Measurements from ENCODE around the gene DNAJA4. TPM values are rescaled to one million over a fixed set of nuclear protein-coding genes. Genes with fewer than 3 reads are reported as not detected.

The DNAJA4 gene
- total RNA-seq, 4 donors from 2014 or later = 9.5 to 21.9 (median 13.8) TPM

DNA sequence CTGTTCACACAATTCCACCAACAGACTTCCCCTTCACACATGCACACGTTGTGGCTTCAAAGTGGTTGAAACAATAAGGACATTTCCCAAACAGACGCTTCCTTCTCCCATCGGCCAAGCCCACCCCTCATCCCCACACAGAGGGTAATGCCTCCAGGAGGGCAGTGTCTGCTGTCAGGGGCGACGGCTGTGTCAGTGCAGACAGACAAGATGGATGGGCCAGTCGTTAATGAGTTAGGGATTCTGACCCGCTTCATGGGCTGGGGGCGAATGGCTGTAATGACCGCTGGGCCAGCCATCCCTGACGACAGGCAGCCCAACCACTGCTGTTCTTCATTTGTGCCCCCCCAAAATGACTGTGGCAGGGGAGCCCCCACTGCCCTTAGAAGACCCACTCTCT, 55.2 kb downstream of the DNAJA4 start:
- H3K27ac ChIP-seq = no peak overlapping the region
- intact Hi-C loops (cut with DNase I) = loop anchor here (10.0 kb wide), 1 partner anchor 165 kb away; no protein-coding TSS in a partner anchor
- no peaks in the 10 kb centered on the region for H3K4me1 ChIP-seq
- no peaks in the 10 kb centered on the region for H3K36me3 ChIP-seq
- no peak overlapping the region for H3K4me3 ChIP-seq (replicated peaks in 1 of 3)
- DNase-seq = no peak
- 85 to 92% methylated on average over 6 to 10 of the region's 10 CpGs for WGBS, 2 donors
- TF ChIP-seq POLR2A (IDR thresholded peaks at IDR 0.05) = no peak
- TF ChIP-seq, protein P1, sequence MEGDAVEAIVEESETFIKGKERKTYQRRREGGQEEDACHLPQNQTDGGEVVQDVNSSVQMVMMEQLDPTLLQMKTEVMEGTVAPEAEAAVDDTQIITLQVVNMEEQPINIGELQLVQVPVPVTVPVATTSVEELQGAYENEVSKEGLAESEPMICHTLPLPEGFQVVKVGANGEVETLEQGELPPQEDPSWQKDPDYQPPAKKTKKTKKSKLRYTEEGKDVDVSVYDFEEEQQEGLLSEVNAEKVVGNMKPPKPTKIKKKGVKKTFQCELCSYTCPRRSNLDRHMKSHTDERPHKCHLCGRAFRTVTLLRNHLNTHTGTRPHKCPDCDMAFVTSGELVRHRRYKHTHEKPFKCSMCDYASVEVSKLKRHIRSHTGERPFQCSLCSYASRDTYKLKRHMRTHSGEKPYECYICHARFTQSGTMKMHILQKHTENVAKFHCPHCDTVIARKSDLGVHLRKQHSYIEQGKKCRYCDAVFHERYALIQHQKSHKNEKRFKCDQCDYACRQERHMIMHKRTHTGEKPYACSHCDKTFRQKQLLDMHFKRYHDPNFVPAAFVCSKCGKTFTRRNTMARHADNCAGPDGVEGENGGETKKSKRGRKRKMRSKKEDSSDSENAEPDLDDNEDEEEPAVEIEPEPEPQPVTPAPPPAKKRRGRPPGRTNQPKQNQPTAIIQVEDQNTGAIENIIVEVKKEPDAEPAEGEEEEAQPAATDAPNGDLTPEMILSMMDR (IDR thresholded peaks at IDR 0.05) = no peak
- H3K27me3 ChIP-seq = no peaks in the 10 kb centered on the region
- no peaks in the 10 kb centered on the region for H3K9me3 ChIP-seq

DNA sequence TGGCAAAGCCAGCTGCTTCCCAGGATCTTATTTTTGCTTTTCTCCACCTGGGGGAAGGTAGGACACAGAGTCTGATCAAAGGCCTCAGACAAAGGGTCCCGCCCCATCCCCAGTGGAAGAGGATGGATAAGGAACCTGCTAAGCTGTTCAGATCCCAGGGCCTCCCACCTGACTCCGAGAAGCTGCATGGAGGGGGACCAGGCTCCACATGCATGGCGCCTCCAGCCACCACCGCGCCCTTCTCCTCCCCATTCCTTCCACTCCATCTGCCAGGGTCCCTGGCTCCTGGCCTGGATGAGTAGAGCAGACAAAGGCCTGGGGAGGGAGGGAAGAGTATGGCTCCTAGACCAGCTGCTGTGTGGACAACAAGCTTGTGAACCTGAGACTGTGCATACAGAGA, 55.8 kb downstream of the DNAJA4 start:
- DNase-seq = no peak
- Histone ChIP-seq H3K27ac (no peak overlapping the region), H3K4me1 (peaks cover 0 to 4% of the 10 kb centered on the region in 2 donors), H3K9me3 (no peaks in the 10 kb centered on the region), H3K27me3 (no peaks in the 10 kb centered on the region), H3K36me3 (no peaks in the 10 kb centered on the region), H3K4me3 (replicated peaks in 1 of 3) (no peak overlapping the region)
- intact Hi-C loops (cut with DNase I) = no loop called here
- no peak for TF ChIP-seq POLR2A (IDR thresholded peaks at IDR 0.05)
- TF ChIP-seq, protein P1 (IDR thresholded peaks at IDR 0.05) = no peak
- WGBS, 2 donors = 86 to 94% methylated on average over 5 of the region's 5 CpGs

DNA sequence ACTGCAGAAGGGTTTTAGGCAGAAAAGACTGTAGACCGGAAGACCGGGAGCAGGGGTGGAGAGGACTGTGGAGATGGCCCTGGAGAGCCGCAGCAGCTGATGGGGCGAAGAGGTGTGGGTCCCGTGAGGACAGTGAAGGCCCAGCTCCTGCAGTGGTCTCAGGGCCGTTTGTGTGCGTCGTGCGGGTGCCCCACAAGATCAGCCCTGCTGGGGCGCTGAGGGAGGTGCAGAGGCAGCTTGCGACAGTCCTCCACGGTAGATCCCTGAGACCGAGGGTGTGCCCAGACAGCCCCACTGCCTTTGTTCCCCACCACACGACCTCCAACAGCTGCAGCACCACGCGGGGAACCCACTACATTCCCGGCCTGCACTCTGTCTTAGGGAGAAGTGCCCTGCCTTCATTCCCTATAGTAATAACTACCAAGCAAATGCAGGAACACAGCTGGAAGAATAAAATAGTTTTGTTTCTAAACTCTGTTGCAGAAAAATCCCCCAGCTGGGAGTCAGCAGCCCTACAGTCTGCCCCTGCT, 56.7 kb downstream of the DNAJA4 start:
- H3K27ac ChIP-seq = no peak overlapping the region
- intact Hi-C loops (cut with DNase I) = no loop called here
- no peaks in the 10 kb centered on the region for H3K9me3 ChIP-seq
- peaks cover 0 to 7% of the 10 kb centered on the region in 2 donors for H3K4me1 ChIP-seq
- H3K36me3 ChIP-seq = no peaks in the 10 kb centered on the region
- TF ChIP-seq, protein P1 (IDR thresholded peaks at IDR 0.05) = no peak
- no peak for TF ChIP-seq POLR2A (IDR thresholded peaks at IDR 0.05)
- DNase-seq = no peak
- H3K4me3 ChIP-seq (replicated peaks in 1 of 3) = no peak overlapping the region
- H3K27me3 ChIP-seq = no peaks in the 10 kb centered on the region
- WGBS, 2 donors = 80 to 82% methylated on average over 17 of the region's 17 CpGs

DNA sequence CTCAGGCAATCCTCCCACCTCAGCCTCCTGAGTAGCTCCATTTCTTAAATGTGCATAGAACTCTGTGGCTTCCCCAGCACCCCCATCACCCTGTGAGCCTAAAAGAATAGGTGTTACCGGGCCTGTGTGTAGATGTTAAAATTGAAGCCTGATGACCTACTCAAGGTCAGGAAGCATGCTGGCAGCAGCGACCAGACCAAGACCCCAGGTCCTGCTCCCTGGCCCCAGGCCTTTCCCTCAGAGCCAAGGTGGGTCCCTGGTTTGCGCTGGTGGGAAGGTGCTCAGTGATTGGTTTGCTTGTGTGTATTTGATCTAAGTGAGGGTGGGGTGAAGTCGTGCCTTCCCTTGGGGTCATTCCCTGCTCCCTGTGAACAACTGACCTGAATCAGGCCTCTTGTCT, 57.4 kb downstream of the DNAJA4 start:
- Histone ChIP-seq H3K9me3 (no peaks in the 10 kb centered on the region), H3K36me3 (no peaks in the 10 kb centered on the region), H3K4me1 (peaks cover 0 to 7% of the 10 kb centered on the region in 2 donors), H3K27ac (no peak overlapping the region), H3K4me3 (replicated peaks in 1 of 3) (no peak overlapping the region), H3K27me3 (no peaks in the 10 kb centered on the region)
- TF ChIP-seq POLR2A (IDR thresholded peaks at IDR 0.05) = no peak
- TF ChIP-seq, protein P1 (IDR thresholded peaks at IDR 0.05) = no peak
- DNase-seq = no peak
- 77 to 89% methylated on average over 4 of the region's 4 CpGs for WGBS, 2 donors
- intact Hi-C loops (cut with DNase I) = no loop called here

DNA sequence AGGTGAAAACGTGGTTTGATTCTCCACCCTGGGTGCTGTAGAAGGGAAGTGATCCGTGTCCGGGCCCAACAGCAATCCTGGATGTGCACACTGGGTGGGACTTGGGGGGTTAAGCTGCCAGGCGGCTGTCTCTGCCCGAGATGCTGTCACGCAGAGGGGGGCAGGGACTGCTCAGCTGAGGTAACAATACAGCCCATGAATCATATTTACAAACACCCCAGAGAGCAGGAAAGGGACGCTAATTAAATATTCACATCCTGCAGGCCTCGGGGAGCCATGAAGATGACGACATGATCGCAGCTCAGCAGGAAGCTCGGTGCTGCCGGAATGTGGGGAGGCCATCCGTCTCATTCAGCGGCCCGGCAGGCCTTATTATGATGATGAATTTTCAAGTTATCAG, 57.9 kb downstream of the DNAJA4 start:
- Histone ChIP-seq H3K36me3 (no peaks in the 10 kb centered on the region), H3K27me3 (no peaks in the 10 kb centered on the region), H3K4me3 (replicated peaks in 1 of 3) (no peak overlapping the region), H3K27ac (no peak overlapping the region), H3K9me3 (no peaks in the 10 kb centered on the region), H3K4me1 (peaks cover 0 to 7% of the 10 kb centered on the region in 2 donors)
- no peak for TF ChIP-seq POLR2A (IDR thresholded peaks at IDR 0.05)
- DNase-seq = no peak
- WGBS, 2 donors = 57 to 63% methylated on average over 15 of the region's 15 CpGs
- intact Hi-C loops (cut with DNase I) = no loop called here
